ENCODE data around the gene MAZ. TPM values are rescaled to one million over a fixed set of nuclear protein-coding genes. Genes with fewer than 3 reads are reported as not detected.

MAZ gene
- total and polyA plus RNA-seq, 2 of the 13 experiments (the other 11 are each of a cell fraction or from before 2014, with no cell fraction given): 203 to 277 TPM

DNA sequence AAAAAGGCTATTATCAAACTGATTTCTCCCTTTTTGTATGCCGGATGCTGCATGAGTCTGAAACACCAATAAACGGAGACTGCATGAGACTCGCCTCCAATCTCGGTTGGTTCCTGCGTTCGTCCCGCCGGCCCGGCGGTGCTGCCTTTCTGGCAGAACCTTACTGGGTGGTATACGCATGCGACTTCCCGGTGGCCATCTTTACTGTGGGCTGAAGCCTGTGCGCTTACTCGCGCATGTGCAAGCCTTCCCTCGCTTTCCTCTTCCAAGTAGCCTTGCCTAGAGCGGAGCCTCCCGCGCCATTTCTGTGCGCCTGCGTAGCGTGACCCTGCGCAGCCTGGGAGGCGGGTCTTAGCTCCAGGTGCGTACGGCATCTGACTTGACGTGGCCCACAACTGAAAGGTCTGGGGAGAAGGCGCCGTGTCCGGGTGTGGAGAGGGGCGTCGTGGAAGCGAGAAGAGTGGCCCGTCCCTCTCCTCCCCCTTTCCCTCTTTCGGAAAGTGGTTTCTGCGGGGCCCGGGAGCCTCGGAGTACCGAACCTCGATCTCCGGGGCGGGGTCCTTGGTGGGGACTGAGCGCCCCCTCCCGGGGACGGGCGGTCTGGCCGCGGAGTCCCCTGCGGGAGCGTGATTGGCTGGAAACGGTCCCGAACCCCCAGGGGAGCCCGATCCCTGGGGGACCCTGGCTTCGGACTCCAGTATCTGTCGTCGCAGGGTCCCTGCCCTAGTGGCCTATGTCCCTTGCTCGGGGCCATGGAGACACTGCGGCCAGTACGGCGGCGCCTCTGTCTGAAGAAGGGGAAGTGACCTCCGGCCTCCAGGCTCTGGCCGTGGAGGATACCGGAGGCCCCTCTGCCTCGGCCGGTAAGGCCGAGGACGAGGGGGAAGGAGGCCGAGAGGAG lies 9.7 kb downstream of the MAZ start, which contains the start of gene PAGR1 (continued):
- TF ChIP-seq MAZ (IDR thresholded peaks at IDR 0.05; ENCODE audit: borderline replicate concordance, low read depth, low read length) (peak; percentile 67), MAZ (CRISPR knock-in tag; IDR thresholded peaks at IDR 0.05; ENCODE audit: low read depth) (peak; percentile 86), SOX5 (CRISPR knock-in tag; IDR thresholded peaks at IDR 0.05; ENCODE audit: borderline replicate concordance) (peak; percentile 34), ZNF552 (CRISPR knock-in tag; IDR thresholded peaks at IDR 0.05; ENCODE audit: borderline replicate concordance) (0 out of 2 replicates have a peak, but pooled peaks have one; percentile 40), KDM1A (CRISPR knock-in tag; IDR thresholded peaks at IDR 0.05) (0 out of 2 replicates have a peak, but pooled peaks have one; percentile 9), MEIS1 (CRISPR knock-in tag; IDR thresholded peaks at IDR 0.05; ENCODE audit: borderline replicate concordance) (peak; percentile 89; the same call in 1 of the 2 replicates), FOXA1 (IDR thresholded peaks at IDR 0.05) (no peak), FOXA1 (CRISPR knock-in tag; IDR thresholded peaks at IDR 0.05) (peak; percentile 44; the same call in 1 of the 2 replicates), ZNF33A (CRISPR knock-in tag; IDR thresholded peaks at IDR 0.05; ENCODE audit: borderline replicate concordance) (no peak)
- TF ChIP-seq, protein P1, sequence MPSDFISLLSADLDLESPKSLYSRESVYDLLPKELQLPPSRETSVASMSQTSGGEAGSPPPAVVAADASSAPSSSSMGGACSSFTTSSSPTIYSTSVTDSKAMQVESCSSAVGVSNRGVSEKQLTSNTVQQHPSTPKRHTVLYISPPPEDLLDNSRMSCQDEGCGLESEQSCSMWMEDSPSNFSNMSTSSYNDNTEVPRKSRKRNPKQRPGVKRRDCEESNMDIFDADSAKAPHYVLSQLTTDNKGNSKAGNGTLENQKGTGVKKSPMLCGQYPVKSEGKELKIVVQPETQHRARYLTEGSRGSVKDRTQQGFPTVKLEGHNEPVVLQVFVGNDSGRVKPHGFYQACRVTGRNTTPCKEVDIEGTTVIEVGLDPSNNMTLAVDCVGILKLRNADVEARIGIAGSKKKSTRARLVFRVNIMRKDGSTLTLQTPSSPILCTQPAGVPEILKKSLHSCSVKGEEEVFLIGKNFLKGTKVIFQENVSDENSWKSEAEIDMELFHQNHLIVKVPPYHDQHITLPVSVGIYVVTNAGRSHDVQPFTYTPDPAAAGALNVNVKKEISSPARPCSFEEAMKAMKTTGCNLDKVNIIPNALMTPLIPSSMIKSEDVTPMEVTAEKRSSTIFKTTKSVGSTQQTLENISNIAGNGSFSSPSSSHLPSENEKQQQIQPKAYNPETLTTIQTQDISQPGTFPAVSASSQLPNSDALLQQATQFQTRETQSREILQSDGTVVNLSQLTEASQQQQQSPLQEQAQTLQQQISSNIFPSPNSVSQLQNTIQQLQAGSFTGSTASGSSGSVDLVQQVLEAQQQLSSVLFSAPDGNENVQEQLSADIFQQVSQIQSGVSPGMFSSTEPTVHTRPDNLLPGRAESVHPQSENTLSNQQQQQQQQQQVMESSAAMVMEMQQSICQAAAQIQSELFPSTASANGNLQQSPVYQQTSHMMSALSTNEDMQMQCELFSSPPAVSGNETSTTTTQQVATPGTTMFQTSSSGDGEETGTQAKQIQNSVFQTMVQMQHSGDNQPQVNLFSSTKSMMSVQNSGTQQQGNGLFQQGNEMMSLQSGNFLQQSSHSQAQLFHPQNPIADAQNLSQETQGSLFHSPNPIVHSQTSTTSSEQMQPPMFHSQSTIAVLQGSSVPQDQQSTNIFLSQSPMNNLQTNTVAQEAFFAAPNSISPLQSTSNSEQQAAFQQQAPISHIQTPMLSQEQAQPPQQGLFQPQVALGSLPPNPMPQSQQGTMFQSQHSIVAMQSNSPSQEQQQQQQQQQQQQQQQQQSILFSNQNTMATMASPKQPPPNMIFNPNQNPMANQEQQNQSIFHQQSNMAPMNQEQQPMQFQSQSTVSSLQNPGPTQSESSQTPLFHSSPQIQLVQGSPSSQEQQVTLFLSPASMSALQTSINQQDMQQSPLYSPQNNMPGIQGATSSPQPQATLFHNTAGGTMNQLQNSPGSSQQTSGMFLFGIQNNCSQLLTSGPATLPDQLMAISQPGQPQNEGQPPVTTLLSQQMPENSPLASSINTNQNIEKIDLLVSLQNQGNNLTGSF (CRISPR knock-in tag; IDR thresholded peaks at IDR 0.05): no peak; the same call in 1 of the 2 replicates
- TF ChIP-seq, protein P2, sequence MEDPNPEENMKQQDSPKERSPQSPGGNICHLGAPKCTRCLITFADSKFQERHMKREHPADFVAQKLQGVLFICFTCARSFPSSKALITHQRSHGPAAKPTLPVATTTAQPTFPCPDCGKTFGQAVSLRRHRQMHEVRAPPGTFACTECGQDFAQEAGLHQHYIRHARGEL (CRISPR knock-in tag; IDR thresholded peaks at IDR 0.05): peak; percentile 66; the same call in 1 of the 2 replicates
- TF ChIP-seq, protein P3, sequence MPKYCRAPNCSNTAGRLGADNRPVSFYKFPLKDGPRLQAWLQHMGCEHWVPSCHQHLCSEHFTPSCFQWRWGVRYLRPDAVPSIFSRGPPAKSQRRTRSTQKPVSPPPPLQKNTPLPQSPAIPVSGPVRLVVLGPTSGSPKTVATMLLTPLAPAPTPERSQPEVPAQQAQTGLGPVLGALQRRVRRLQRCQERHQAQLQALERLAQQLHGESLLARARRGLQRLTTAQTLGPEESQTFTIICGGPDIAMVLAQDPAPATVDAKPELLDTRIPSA (CRISPR knock-in tag; IDR thresholded peaks at IDR 0.05; ENCODE audit: borderline replicate concordance): 0 out of 2 replicates have a peak, but pooled peaks have one; percentile 12
- TF ChIP-seq, protein P4, sequence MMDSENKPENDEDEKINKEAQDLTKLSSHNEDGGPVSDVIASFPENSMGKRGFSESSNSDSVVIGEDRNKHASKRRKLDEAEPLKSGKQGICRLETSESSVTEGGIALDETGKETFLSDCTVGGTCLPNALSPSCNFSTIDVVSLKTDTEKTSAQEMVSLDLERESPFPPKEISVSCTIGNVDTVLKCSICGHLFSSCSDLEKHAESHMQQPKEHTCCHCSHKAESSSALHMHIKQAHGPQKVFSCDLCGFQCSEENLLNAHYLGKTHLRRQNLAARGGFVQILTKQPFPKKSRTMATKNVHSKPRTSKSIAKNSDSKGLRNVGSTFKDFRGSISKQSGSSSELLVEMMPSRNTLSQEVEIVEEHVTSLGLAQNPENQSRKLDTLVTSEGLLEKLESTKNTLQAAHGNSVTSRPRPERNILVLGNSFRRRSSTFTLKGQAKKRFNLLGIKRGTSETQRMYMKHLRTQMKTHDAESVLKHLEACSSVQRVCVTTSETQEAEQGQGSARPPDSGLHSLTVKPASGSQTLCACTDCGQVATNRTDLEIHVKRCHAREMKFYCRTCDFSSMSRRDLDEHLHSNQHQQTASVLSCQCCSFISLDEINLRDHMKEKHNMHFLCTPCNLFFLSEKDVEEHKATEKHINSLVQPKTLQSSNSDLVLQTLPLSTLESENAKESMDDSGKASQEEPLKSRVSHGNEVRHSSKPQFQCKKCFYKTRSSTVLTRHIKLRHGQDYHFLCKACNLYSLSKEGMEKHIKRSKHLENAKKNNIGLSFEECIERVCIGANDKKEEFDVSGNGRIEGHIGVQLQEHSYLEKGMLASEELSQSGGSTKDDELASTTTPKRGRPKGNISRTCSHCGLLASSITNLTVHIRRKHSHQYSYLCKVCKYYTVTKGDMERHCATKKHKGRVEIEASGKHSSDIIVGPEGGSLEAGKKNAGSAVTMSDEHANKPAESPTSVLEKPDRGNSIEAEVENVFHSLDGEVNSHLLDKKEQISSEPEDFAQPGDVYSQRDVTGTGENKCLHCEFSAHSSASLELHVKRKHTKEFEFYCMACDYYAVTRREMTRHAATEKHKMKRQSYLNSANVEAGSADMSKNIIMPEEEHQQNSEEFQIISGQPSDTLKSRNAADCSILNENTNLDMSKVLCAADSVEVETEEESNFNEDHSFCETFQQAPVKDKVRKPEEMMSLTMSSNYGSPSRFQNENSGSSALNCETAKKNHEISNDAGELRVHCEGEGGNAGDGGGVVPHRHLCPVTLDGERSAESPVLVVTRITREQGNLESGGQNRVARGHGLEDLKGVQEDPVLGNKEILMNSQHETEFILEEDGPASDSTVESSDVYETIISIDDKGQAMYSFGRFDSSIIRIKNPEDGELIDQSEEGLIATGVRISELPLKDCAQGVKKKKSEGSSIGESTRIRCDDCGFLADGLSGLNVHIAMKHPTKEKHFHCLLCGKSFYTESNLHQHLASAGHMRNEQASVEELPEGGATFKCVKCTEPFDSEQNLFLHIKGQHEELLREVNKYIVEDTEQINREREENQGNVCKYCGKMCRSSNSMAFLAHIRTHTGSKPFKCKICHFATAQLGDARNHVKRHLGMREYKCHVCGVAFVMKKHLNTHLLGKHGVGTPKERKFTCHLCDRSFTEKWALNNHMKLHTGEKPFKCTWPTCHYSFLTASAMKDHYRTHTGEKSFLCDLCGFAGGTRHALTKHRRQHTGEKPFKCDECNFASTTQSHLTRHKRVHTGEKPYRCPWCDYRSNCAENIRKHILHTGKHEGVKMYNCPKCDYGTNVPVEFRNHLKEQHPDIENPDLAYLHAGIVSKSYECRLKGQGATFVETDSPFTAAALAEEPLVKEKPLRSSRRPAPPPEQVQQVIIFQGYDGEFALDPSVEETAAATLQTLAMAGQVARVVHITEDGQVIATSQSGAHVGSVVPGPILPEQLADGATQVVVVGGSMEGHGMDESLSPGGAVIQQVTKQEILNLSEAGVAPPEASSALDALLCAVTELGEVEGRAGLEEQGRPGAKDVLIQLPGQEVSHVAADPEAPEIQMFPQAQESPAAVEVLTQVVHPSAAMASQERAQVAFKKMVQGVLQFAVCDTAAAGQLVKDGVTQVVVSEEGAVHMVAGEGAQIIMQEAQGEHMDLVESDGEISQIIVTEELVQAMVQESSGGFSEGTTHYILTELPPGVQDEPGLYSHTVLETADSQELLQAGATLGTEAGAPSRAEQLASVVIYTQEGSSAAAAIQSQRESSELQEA (CRISPR knock-in tag; IDR thresholded peaks at IDR 0.05; ENCODE audit: not compliant biosample characterization): peak; percentile 96

Data from HepG2 (cell line).